ENCODE measurements around the gene ZNF536. TPM values are rescaled to one million over a fixed set of nuclear protein-coding genes. Genes with fewer than 3 reads are reported as not detected.

The ZNF536 gene
- total and polyA plus RNA-seq, 9 of the 15 experiments (the other 6 are each of a cell fraction or from before 2014, with no cell fraction given) = not detected

GRCh38 chr19:30378701-30379100, 6.5 kb downstream of the ZNF536 start:
- POLR2A ChIA-PET = interaction anchor here (0.6 kb wide), 1 partner anchor 19 kb away, joined by 4 read pairs; no protein-coding TSS in a partner anchor
- Histone ChIP-seq H3K4me1 (replicated peaks in 1 of 2; ENCODE audit: control insufficient read depth in 2 of 2, insufficient read depth in 2 of 2, low read length in 2 of 2) (peaks cover 0 to 7% of the 10 kb centered on the region in 2 experiments; a peak in 1 of 5 replicates), H2AFZ (ENCODE audit: low read depth, low read length) (no peak overlapping the region), H3K9me1 (ENCODE audit: control insufficient read depth, insufficient read depth, low read length) (no peaks in the 10 kb centered on the region), H3K27ac (ENCODE audit: extremely low read depth, low read depth, low read length) (no peak overlapping the region), H3K79me2 (ENCODE audit: control insufficient read depth, insufficient read depth, low read length) (no peaks in the 10 kb centered on the region), H3K4me3 (no peak overlapping the region), H3K36me3 (ENCODE audit: control insufficient read depth, insufficient read depth, low read length) (no peaks in the 10 kb centered on the region), H3K27me3 (ENCODE audit: control insufficient read depth in 2 of 2, insufficient read depth in 2 of 2, low read length in 2 of 2) (peaks cover 0 to 14% of the 10 kb centered on the region in 2 experiments; a peak in 2 of 5 replicates), H4K20me1 (replicated peaks; ENCODE audit: control insufficient read depth, insufficient read depth, low read length) (peaks cover 3% of the 10 kb centered on the region), H3K9ac (ENCODE audit: insufficient read depth in 1 of 2, low read depth in 2 of 2, low read length in 2 of 2) (no peak overlapping the region), H3K9me3 (replicated peaks; ENCODE audit: control insufficient read depth, insufficient read depth, low read depth, low read length) (no peaks in the 10 kb centered on the region), H3K4me2 (ENCODE audit: insufficient read depth, low read length) (no peak overlapping the region)
- DNase-seq (ENCODE audit: extremely low read depth in 1 of 4, low spot score in 3 of 4) (no peak), ATAC-seq (no peak), FAIRE-seq (no peak)
- 3% methylated on average over 4 of the region's 4 CpGs for WGBS (ENCODE audit: insufficient coverage, low coverage, missing lambda C conversion rate)
- TF ChIP-seq, protein P1, sequence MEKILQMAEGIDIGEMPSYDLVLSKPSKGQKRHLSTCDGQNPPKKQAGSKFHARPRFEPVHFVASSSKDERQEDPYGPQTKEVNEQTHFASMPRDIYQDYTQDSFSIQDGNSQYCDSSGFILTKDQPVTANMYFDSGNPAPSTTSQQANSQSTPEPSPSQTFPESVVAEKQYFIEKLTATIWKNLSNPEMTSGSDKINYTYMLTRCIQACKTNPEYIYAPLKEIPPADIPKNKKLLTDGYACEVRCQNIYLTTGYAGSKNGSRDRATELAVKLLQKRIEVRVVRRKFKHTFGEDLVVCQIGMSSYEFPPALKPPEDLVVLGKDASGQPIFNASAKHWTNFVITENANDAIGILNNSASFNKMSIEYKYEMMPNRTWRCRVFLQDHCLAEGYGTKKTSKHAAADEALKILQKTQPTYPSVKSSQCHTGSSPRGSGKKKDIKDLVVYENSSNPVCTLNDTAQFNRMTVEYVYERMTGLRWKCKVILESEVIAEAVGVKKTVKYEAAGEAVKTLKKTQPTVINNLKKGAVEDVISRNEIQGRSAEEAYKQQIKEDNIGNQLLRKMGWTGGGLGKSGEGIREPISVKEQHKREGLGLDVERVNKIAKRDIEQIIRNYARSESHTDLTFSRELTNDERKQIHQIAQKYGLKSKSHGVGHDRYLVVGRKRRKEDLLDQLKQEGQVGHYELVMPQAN (IDR thresholded peaks at IDR 0.05; ENCODE audit: borderline replicate concordance) = no peak
- no peak for TF ChIP-seq ELF4 (CRISPR knock-in tag; IDR thresholded peaks at IDR 0.05)
- no TSS peak for BruUV-seq (replicated peaks)
- intact Hi-C loops (cut with micrococcal nuclease) (no loop called here), in situ Hi-C loops (cut with MboI) (no loop called here)
- CTCF ChIA-PET (ENCODE audit: low intra/inter-chr PET ratio) = no interaction called here
